K562 (cell line): Measurements from ENCODE around the gene AP4S1. TPM values are rescaled to one million over a fixed set of nuclear protein-coding genes. Genes with fewer than 3 reads are reported as not detected.
"Not testable (repeated sequence)": the region's sequence is repeated elsewhere in the genome, so short reads cannot be mapped to it uniquely, and the experiment has no call there.

Experiments
- ATAC-seq: fragments of 200-7000 bp; cut with Tn5 transposase; 3 replicates; pipeline ENCODE4 v1.9.1; 2020; ENCODE audit warnings: moderate library complexity
- BruUV-seq: library from RNA; stranded (reverse); fragments of 400-500 nt; replicated peaks from 2 replicates; lab custom pipeline; 2021; lab: Mats Ljungman, UMichigan
- CTCF ChIA-PET: fragments of 300-600 bp; formaldehyde crosslinking; extraction: SDS; loops from one replicate; lab custom pipeline; 2021; ENCODE audit warnings: low intra/inter-chr PET ratio; lab: Yijun Ruan, JAX
- POLR2A ChIA-PET: fragments of 300-600, 350-650 bp; sonication (Branson Sonifier 250); formaldehyde crosslinking; extraction: SDS; loops from one replicate; lab custom pipeline; 2021; ENCODE audit warnings: antibody characterized with exemption, inconsistent platforms; lab: Yijun Ruan, JAX
- DNase-seq, 4 experiments: peaks; one replicate each; pipeline versions ENCODE4 v3.0.0 to v3.0.0-alpha.2; 2011 to 2018; ENCODE audit warnings: low spot score in 3 of 4, mixed read lengths in 3 of 4; ENCODE audit errors: extremely low read depth in 1 of 4
- FAIRE-seq: peaks from 2 replicates; lab custom pipeline; 2011; peaks lifted over from hg19 to GRCh38; lab: Jason Lieb, UNC
- H2AFZ ChIP-seq: 2 replicates; pipeline ENCODE4 v1.6.0; 2011; ENCODE audit warnings: low read depth, low read length, control low read depth, inconsistent platforms
- H3K27ac ChIP-seq: fragments of 200-600 bp; 3 replicates; pipeline ENCODE4 v1.8.0; 2011; ENCODE audit warnings: low read depth, mild to moderate bottlenecking, control low read depth, inconsistent platforms, low read length, moderate library complexity, mixed read lengths; ENCODE audit errors: extremely low read depth
- H3K27me3 ChIP-seq, 2 experiments: fragments of 300-600 bp in 1 of 2; 2 replicates in 1 of 2; 3 replicates in 1 of 2; pipeline versions ENCODE4 v1.6.0 to v1.8.0; 2011; ENCODE audit warnings: inconsistent platforms in 2 of 2, low read length in 2 of 2, mild to moderate bottlenecking in 1 of 2, mixed read lengths in 1 of 2, moderate library complexity in 1 of 2; ENCODE audit not compliant: control insufficient read depth in 2 of 2, insufficient read depth in 2 of 2
- H3K36me3 ChIP-seq: fragments of 300-600 bp; 3 replicates; pipeline ENCODE4 v1.8.0; 2011; ENCODE audit warnings: mild to moderate bottlenecking, low read length, inconsistent platforms; ENCODE audit not compliant: control insufficient read depth, insufficient read depth
- H3K4me1 ChIP-seq, 2 experiments: fragments of 200-600 bp in 1 of 2; replicated peaks in 1 of 2; 2 replicates in 1 of 2; 3 replicates in 1 of 2; pipeline versions ENCODE4 v1.5.1 to v1.8.0; 2011; ENCODE audit warnings: inconsistent platforms in 2 of 2, low read length in 2 of 2, mild to moderate bottlenecking in 1 of 2, mixed read lengths in 1 of 2, moderate library complexity in 1 of 2; ENCODE audit not compliant: control insufficient read depth in 2 of 2, insufficient read depth in 2 of 2
- H3K4me2 ChIP-seq: 2 replicates; pipeline ENCODE4 v1.6.1; 2011; ENCODE audit warnings: low read length, control low read depth, inconsistent platforms, mixed read lengths; ENCODE audit not compliant: insufficient read depth
- H3K4me3 ChIP-seq: fragments of 200-600 bp; sonication (generic), shearing (Covaris generic); 2 replicates; pipeline ENCODE4 v1.5.1; 2016; ENCODE audit warnings: control low read depth, inconsistent platforms
- H3K79me2 ChIP-seq: fragments of 200-600 bp; 3 replicates; pipeline ENCODE4 v1.8.0; 2011; ENCODE audit warnings: low read length, inconsistent platforms; ENCODE audit not compliant: control insufficient read depth, insufficient read depth
- H3K9ac ChIP-seq, 2 experiments: 2 replicates each; pipeline versions ENCODE4 v1.6.0 to v1.6.1; 2011; ENCODE audit warnings: low read depth in 2 of 2, low read length in 2 of 2, control low read depth in 1 of 2, inconsistent platforms in 1 of 2, mild to moderate bottlenecking in 1 of 2, mixed read lengths in 1 of 2; ENCODE audit not compliant: insufficient read depth in 1 of 2
- H3K9me1 ChIP-seq: one replicate; pipeline ENCODE4 v1.6.0; 2011; ENCODE audit warnings: inconsistent platforms, mild to moderate bottlenecking, low read length, moderate library complexity; ENCODE audit not compliant: control insufficient read depth, insufficient read depth
- H3K9me3 ChIP-seq: replicated peaks from 2 replicates; pipeline ENCODE4 v1.5.1; 2011; ENCODE audit warnings: low read depth, low read length, inconsistent platforms; ENCODE audit not compliant: control insufficient read depth, insufficient read depth
- H4K20me1 ChIP-seq: replicated peaks from 2 replicates; pipeline ENCODE4 v1.6.1; 2011; ENCODE audit warnings: low read length, inconsistent platforms, mixed read lengths; ENCODE audit not compliant: control insufficient read depth, insufficient read depth
- whole genome bisulfite sequencing: fragments of 100-300 bp; shearing (Covaris generic); methylation state at CpG from one replicate; pipeline ENCODE4 v1.1.6; 2016; ENCODE audit warnings: low coverage, mixed read lengths; ENCODE audit not compliant: insufficient coverage; ENCODE audit errors: missing lambda C conversion rate; 5-methylcytosine and 5-hydroxymethylcytosine counted together
- in situ Hi-C: fragments of 300-500 bp; cut with MboI; formaldehyde crosslinking; loops from 4 replicates; pipeline ENCODE4 v1.15.0; 2018; ENCODE audit warnings: inconsistent platforms, mixed read lengths
- intact Hi-C: fragments of 100-400 bp; cut with micrococcal nuclease; formaldehyde crosslinking; loops from 2 replicates; pipeline ENCODE4 v1.14.2; 2022
- polyA plus RNA-seq, 8 experiments: library from polyadenylated mRNA; depleted of rRNA in 4 of 8; stranded (reverse) in 5 of 8; unstranded in 3 of 8; fragments of >200 nt; fragmentation: Nextera tagmentation in 2 of 8; fragmentation: Illumina TruSeq in 1 of 8; extraction: Ambion mirVana in 2 of 8; extraction: Trizol in 1 of 8; gene quantifications; 2 replicates each; pipeline versions ENCODE4 v1.2.1 to v1.2.3, GENCODE V29; 2011 to 2014; ENCODE audit warnings: inconsistent platforms in 1 of 8, missing spikeins in 1 of 8
- total RNA-seq, 7 experiments: library from RNA; depleted of rRNA in 6 of 7; stranded (reverse); fragments of >200 nt in 6 of 7; fragmentation: Illumina TruSeq in 2 of 7; extraction: Trizol in 2 of 7; gene quantifications; 2 replicates each; pipeline versions ENCODE4 v1.2.1 to v1.2.3, GENCODE V29; 2011 to 2021; ENCODE audit warnings: low replicate concordance in 1 of 7

AP4S1 gene
- total and polyA plus RNA-seq, 9 of the 15 experiments (the other 6 are each of a cell fraction or from before 2014, with no cell fraction given), result 3.7 to 7.8 (median 5.9) TPM

GRCh38 chr14:31093884-31094839 is 68.7 kb downstream of the AP4S1 start:
- H3K9me1 ChIP-seq, intact Hi-C loops, H3K9ac ChIP-seq, in situ Hi-C loops, H3K9me3 ChIP-seq, BruUV-seq, POLR2A ChIA-PET, DNase-seq, H3K27ac ChIP-seq, CTCF ChIA-PET, FAIRE-seq, ATAC-seq, H3K4me1 ChIP-seq, H2AFZ ChIP-seq, H3K4me2 ChIP-seq, H3K27me3 ChIP-seq, H4K20me1 ChIP-seq, H3K4me3 ChIP-seq, H3K79me2 ChIP-seq: not testable (repeated sequence)
- 80% methylated on average over 9 of the region's 10 CpGs for WGBS
- H3K36me3 ChIP-seq, result peaks cover 12% of the 10 kb centered on the region; the same call in 1 of the 3 replicates

- POLR2A ChIA-PET, H3K9ac ChIP-seq, H3K27ac ChIP-seq, ATAC-seq, H3K4me3 ChIP-seq, H3K9me3 ChIP-seq, H3K4me1 ChIP-seq, H2AFZ ChIP-seq, BruUV-seq, H3K27me3 ChIP-seq, in situ Hi-C loops, H3K79me2 ChIP-seq, DNase-seq, FAIRE-seq, H3K9me1 ChIP-seq, H4K20me1 ChIP-seq, CTCF ChIA-PET, intact Hi-C loops, H3K4me2 ChIP-seq: not testable (repeated sequence)
- peaks cover 29% of the 10 kb centered on the region for H3K36me3 ChIP-seq
- WGBS, result 93% methylated on average over 5 of the region's 8 CpGs
These were observed 70.4 kb downstream of the AP4S1 start for GRCh38 chr14:31095817-31096216.
